GM12878 (cell line): ENCODE data around the gene ADGRG2. TPM values are rescaled to one million over a fixed set of nuclear protein-coding genes. Genes with fewer than 3 reads are reported as not detected.

Experiments used
- ATAC-seq: fragments of 200-7000 bp; cut with Tn5 transposase; 3 replicates; pipeline ENCODE4 v1.9.1; 2020; ENCODE audit warnings: mild to moderate bottlenecking, moderate library complexity
- BruUV-seq: library from RNA; stranded (reverse); fragments of 400-500 nt; replicated peaks from 2 replicates; lab custom pipeline; 2021; lab: Mats Ljungman, UMichigan
- CTCF ChIA-PET: fragments of 300-600 bp; sonication (Branson Sonifier 250); formaldehyde crosslinking; extraction: SDS; loops from one replicate; lab custom pipeline; 2021; ENCODE audit warnings: inconsistent platforms; lab: Yijun Ruan, JAX
- POLR2A ChIA-PET: fragments of 350-600 bp; formaldehyde crosslinking; extraction: SDS; loops from one replicate; lab custom pipeline; 2021; ENCODE audit warnings: inconsistent platforms; lab: Charles Lee
- RAD21 ChIA-PET: fragments of 300-600 bp; sonication (Branson Sonifier 250); formaldehyde crosslinking; loops from one replicate; lab custom pipeline; 2023; ENCODE audit warnings: antibody characterized with exemption; ENCODE audit not compliant: unreplicated experiment; lab: Charles Lee
- SMC1A ChIA-PET: fragments of 300-600 bp; sonication (Branson Sonifier 250); formaldehyde crosslinking; loops from one replicate; lab custom pipeline; 2023; ENCODE audit not compliant: unreplicated experiment, uncharacterized antibody; lab: Charles Lee
- DNase-seq: peaks from one replicate; pipeline ENCODE4 v3.0.0-alpha.2; 2011; ENCODE audit warnings: low read depth, low spot score
- FAIRE-seq: peaks from 3 replicates; lab custom pipeline; 2011; peaks lifted over from hg19 to GRCh38; lab: Jason Lieb, UNC
- H2AFZ ChIP-seq: 2 replicates; pipeline ENCODE4 v1.6.0; 2011; ENCODE audit warnings: low read depth, low read length, control low read depth; ENCODE audit not compliant: control insufficient read depth
- H3K27ac ChIP-seq: 2 replicates; pipeline ENCODE4 v1.5.1; 2011; ENCODE audit warnings: control low read depth; ENCODE audit not compliant: control insufficient read depth, insufficient read depth
- H3K27me3 ChIP-seq, 2 experiments: replicated peaks in 1 of 2; 2 replicates each; pipeline versions ENCODE4 v1.6.0 to v1.6.1; 2011; ENCODE audit warnings: low read length in 1 of 2; ENCODE audit not compliant: control insufficient read depth in 2 of 2, insufficient read depth in 2 of 2
- H3K36me3 ChIP-seq, 2 experiments: 2 replicates each; pipeline ENCODE4 v1.5.1; 2011; ENCODE audit warnings: low read length in 1 of 2; ENCODE audit not compliant: control insufficient read depth in 2 of 2, insufficient read depth in 2 of 2
- H3K4me1 ChIP-seq: 2 replicates; pipeline ENCODE4 v1.6.1; 2011; ENCODE audit warnings: mild to moderate bottlenecking, low read length, moderate library complexity, mixed read lengths; ENCODE audit not compliant: control insufficient read depth, insufficient read depth
- H3K4me2 ChIP-seq: 2 replicates; pipeline ENCODE4 v1.6.0; 2011; ENCODE audit warnings: control low read depth; ENCODE audit not compliant: control insufficient read depth, insufficient read depth
- H3K4me3 ChIP-seq: fragments of 200-600 bp; sonication (generic); 2 replicates; pipeline ENCODE4 v1.5.1; 2016
- H3K79me2 ChIP-seq: 2 replicates; pipeline ENCODE4 v1.6.0; 2011; ENCODE audit warnings: low read length; ENCODE audit not compliant: control insufficient read depth, insufficient read depth
- H3K9ac ChIP-seq: 2 replicates; pipeline ENCODE4 v1.8.0; 2011; ENCODE audit warnings: low read length, control low read depth, mixed read lengths; ENCODE audit not compliant: control insufficient read depth, insufficient read depth
- H3K9me3 ChIP-seq: replicated peaks from 3 replicates; pipeline ENCODE4 v1.5.1; 2011; ENCODE audit warnings: mild to moderate bottlenecking, low read length; ENCODE audit not compliant: control insufficient read depth, insufficient read depth
- H4K20me1 ChIP-seq: 2 replicates; pipeline ENCODE4 v1.6.0; 2011; ENCODE audit not compliant: control insufficient read depth, insufficient read depth
- BMI1 ChIP-seq: fragments of 450-650 bp; IDR thresholded peaks from 2 replicates; pipeline ENCODE4 v1.6.1; 2016; ENCODE audit warnings: mild to moderate bottlenecking, moderate library complexity, borderline replicate concordance
- CREB1 ChIP-seq: IDR thresholded peaks from 2 replicates; pipeline ENCODE4 v1.6.1; 2012; ENCODE audit warnings: low read depth, mild to moderate bottlenecking, inconsistent platforms
- ESRRA ChIP-seq: IDR thresholded peaks from 2 replicates; pipeline ENCODE4 v1.6.1; 2012; ENCODE audit warnings: mild to moderate bottlenecking, low read length, improper control_type of control experiment
- IKZF2 ChIP-seq, 2 experiments: fragments of 450-650 bp; IDR thresholded peaks; 2 replicates each; pipeline ENCODE4 v1.6.1; 2017; ENCODE audit warnings: mild to moderate bottlenecking in 2 of 2, moderate library complexity in 2 of 2
- IRF4 ChIP-seq: IDR thresholded peaks from 2 replicates; pipeline ENCODE4 v1.6.1; 2011; ENCODE audit warnings: low read depth, low read length
- MYB ChIP-seq: fragments of 150-350 bp; IDR thresholded peaks from 2 replicates; pipeline ENCODE4 v1.6.1; 2014; ENCODE audit warnings: mild to moderate bottlenecking, low read depth, low read length, borderline replicate concordance
- POLR2AphosphoS2 ChIP-seq: IDR thresholded peaks from 2 replicates; pipeline ENCODE4 v1.6.1; 2011; ENCODE audit warnings: low read depth, mild to moderate bottlenecking, low read length, improper control_type of control experiment, moderate library complexity
- SIX5 ChIP-seq: IDR thresholded peaks from 2 replicates; pipeline ENCODE4 v1.6.1; 2011; ENCODE audit warnings: mild to moderate bottlenecking, low read depth, low read length, moderate library complexity; ENCODE audit not compliant: severe bottlenecking
- SKIL ChIP-seq: fragments of 450-650 bp; IDR thresholded peaks from 2 replicates; pipeline ENCODE4 v1.6.1; 2017; ENCODE audit warnings: mild to moderate bottlenecking, low read depth, inconsistent platforms; ENCODE audit not compliant: poor library complexity, severe bottlenecking
- SMARCA5 ChIP-seq: fragments of 450-650 bp; IDR thresholded peaks from 2 replicates; pipeline ENCODE4 v1.6.1; 2017; ENCODE audit warnings: mild to moderate bottlenecking
- SRF ChIP-seq, 2 experiments: IDR thresholded peaks; 2 replicates each; pipeline ENCODE4 v1.6.1; 2011; ENCODE audit warnings: low read depth in 2 of 2, low read length in 2 of 2, mild to moderate bottlenecking in 1 of 2, moderate library complexity in 1 of 2
- STAT3 ChIP-seq: IDR thresholded peaks from 2 replicates; pipeline ENCODE4 v1.6.1; 2011; ENCODE audit warnings: low read depth, low read length, improper control_type of control experiment
- SUZ12 ChIP-seq: fragments of 200-600 bp; sonication (generic); IDR thresholded peaks from one replicate; pipeline ENCODE4 v1.6.1; 2018; ENCODE audit warnings: antibody characterized with exemption, mild to moderate bottlenecking; ENCODE audit not compliant: unreplicated experiment
- USF1 ChIP-seq: IDR thresholded peaks from 2 replicates; pipeline ENCODE4 v1.6.1; 2011; ENCODE audit warnings: borderline replicate concordance, low read depth, mild to moderate bottlenecking, moderate library complexity, mixed read lengths, low read length; ENCODE audit not compliant: insufficient read depth; ENCODE audit errors: extremely low read length
- YY1 ChIP-seq: IDR thresholded peaks from 2 replicates; pipeline ENCODE4 v1.6.1; 2011; ENCODE audit warnings: low read depth, mild to moderate bottlenecking, low read length
- ZBED1 ChIP-seq: IDR thresholded peaks from 2 replicates; pipeline ENCODE4 v1.6.1; 2016; ENCODE audit warnings: borderline replicate concordance
- ZNF207 ChIP-seq: fragments of 450-650 bp; IDR thresholded peaks from 2 replicates; pipeline ENCODE4 v1.6.1; 2014; ENCODE audit warnings: antibody characterized with exemption, mild to moderate bottlenecking, borderline replicate concordance
- ZNF622 ChIP-seq: fragments of 450-650 bp; IDR thresholded peaks from 2 replicates; pipeline ENCODE4 v1.6.1; 2017; ENCODE audit warnings: mild to moderate bottlenecking, inconsistent platforms
- ZNF687 ChIP-seq: fragments of 450-650 bp; IDR thresholded peaks from 2 replicates; pipeline ENCODE4 v1.6.1; 2017; ENCODE audit warnings: mild to moderate bottlenecking, moderate library complexity
- WGBS: methylation state at CpG from one replicate; pipeline ENCODE4 v1.1.6; 2016; ENCODE audit warnings: low lambda C conversion rate; ENCODE audit not compliant: insufficient replicate concordance, insufficient coverage; ENCODE audit errors: missing lambda C conversion rate; 5-methylcytosine and 5-hydroxymethylcytosine counted together
- in situ Hi-C: fragments of 300-500 bp; cut with MboI; formaldehyde crosslinking; loops from 9 replicates; pipeline ENCODE4 v1.14.3; 2018; ENCODE audit warnings: mixed read lengths
- intact Hi-C: fragments of 100-400 bp; cut with micrococcal nuclease; formaldehyde crosslinking; loops from one replicate; pipeline ENCODE4 v1.14.2; 2022; ENCODE audit not compliant: unreplicated experiment
- polyA plus RNA-seq, 11 experiments: library from polyadenylated mRNA; depleted of rRNA in 4 of 11; unstranded in 6 of 11; stranded (reverse) in 5 of 11; fragments of >200 nt; fragmentation: Nextera tagmentation in 4 of 11; fragmentation: Illumina TruSeq in 1 of 11; extraction: Ambion mirVana in 4 of 11; extraction: Trizol in 1 of 11; gene quantifications; 1 replicate in 1 of 11; 2 replicates in 10 of 11; pipeline versions ENCODE4 v1.2.1 to v1.2.3, GENCODE V29; 2011 to 2016; ENCODE audit warnings: inconsistent platforms in 2 of 11, missing spikeins in 2 of 11, low read depth in 1 of 11
- total RNA-seq, 4 experiments: library from RNA; depleted of rRNA in 3 of 4; stranded (reverse); fragments of >200 nt in 3 of 4; fragmentation: Illumina TruSeq in 1 of 4; extraction: Trizol in 1 of 4; gene quantifications; 2 replicates each; pipeline versions ENCODE4 v1.2.1 to v1.2.3, GENCODE V29; 2013 to 2021

Gene ADGRG2
- total and polyA plus RNA-seq, 10 of the 15 experiments (the other 5 are each of a cell fraction or from before 2014, with no cell fraction given) = 0.02 to 0.29 (median 0.05) TPM; not detected in 5

GRCh38 chrX:19152762-19153161 is 30.5 kb upstream of the ADGRG2 start:
- SMC1A ChIA-PET = no interaction called here
- in situ Hi-C loops = no loop called here

More at GRCh38 chrX:19152762-19153161, 30.5 kb upstream of the ADGRG2 start:
- no peak overlapping the region for H3K4me2 ChIP-seq
- no peak overlapping the region for H2AFZ ChIP-seq
- no peak overlapping the region for H3K9ac ChIP-seq
- H3K27ac ChIP-seq = no peak overlapping the region
- H3K4me1 ChIP-seq = no peaks in the 10 kb centered on the region
- H3K27me3 ChIP-seq = no peaks in the 10 kb centered on the region
- FAIRE-seq (no peak), DNase-seq (no peak), ATAC-seq (no peak)
- WGBS = 15% methylated on average over 2 of the region's 2 CpGs
- H3K9me3 ChIP-seq = no peaks in the 10 kb centered on the region
- CTCF ChIA-PET = no interaction called here
- H3K79me2 ChIP-seq = no peaks in the 10 kb centered on the region
- POLR2A ChIA-PET = no interaction called here
- no peak for TF ChIP-seq IRF4
- no peak for TF ChIP-seq MYB
- TF ChIP-seq SMARCA5 = no peak
- TF ChIP-seq ZBED1 = no peak
- no peak for TF ChIP-seq IKZF2 (IDR thresholded peaks at IDR 0.05)
- TF ChIP-seq ZNF622 = no peak
- TF ChIP-seq POLR2AphosphoS2 = no peak
- no peak for TF ChIP-seq USF1
- no peak for TF ChIP-seq ZNF207
- no peak for TF ChIP-seq BMI1
- TF ChIP-seq ZNF687 = no peak
- no peak for TF ChIP-seq SRF (IDR thresholded peaks at IDR 0.05; ENCODE audit: low read depth in 2 of 2, low read length in 2 of 2)
- no peak for TF ChIP-seq SUZ12
- no peak for TF ChIP-seq SIX5
- no peak for TF ChIP-seq ESRRA
- TF ChIP-seq YY1 = no peak
- TF ChIP-seq SKIL = no peak
- no peak for TF ChIP-seq STAT3
- no peak for TF ChIP-seq CREB1
- H4K20me1 ChIP-seq = no peaks in the 10 kb centered on the region
- no peak overlapping the region for H3K4me3 ChIP-seq
- no peaks in the 10 kb centered on the region for H3K36me3 ChIP-seq
- RAD21 ChIA-PET = no interaction called here
- no TSS peak for BruUV-seq
- intact Hi-C loops = no loop called here
